T-helper 2 cell treated with Interferon-gamma antibody and Interleukin-4, amounts not matched to agents 5 μg/mL and 100 μg/mL, for 36 hours (primary cell): Measurements from ENCODE around the gene SPINDOC.

ENCODE experiments used
- DNase-seq: peaks from one replicate; pipeline ENCODE4 v3.0.0; 2021; ENCODE audit warnings: low spot score
- H3K27ac Mint-ChIP-seq: one replicate; pipeline ENCODE4 v1.8.0; 2021; ENCODE audit warnings: mild to moderate bottlenecking, mixed read lengths
- H3K27me3 Mint-ChIP-seq: one replicate; pipeline ENCODE4 v1.8.0; 2021; ENCODE audit warnings: low read depth, mixed read lengths
- H3K36me3 Mint-ChIP-seq: one replicate; pipeline ENCODE4 v1.8.0; 2021; ENCODE audit warnings: low read depth, mixed read lengths
- H3K4me1 Mint-ChIP-seq: one replicate; pipeline ENCODE4 v1.8.0; 2021; ENCODE audit warnings: low read depth, mixed read lengths
- H3K4me3 Mint-ChIP-seq: one replicate; pipeline ENCODE4 v1.8.0; 2022; ENCODE audit warnings: mild to moderate bottlenecking, moderate library complexity, mixed read lengths
- H3K9me3 Mint-ChIP-seq: one replicate; pipeline ENCODE4 v1.8.0; 2021; ENCODE audit warnings: mixed read lengths

The SPINDOC gene

DNA sequence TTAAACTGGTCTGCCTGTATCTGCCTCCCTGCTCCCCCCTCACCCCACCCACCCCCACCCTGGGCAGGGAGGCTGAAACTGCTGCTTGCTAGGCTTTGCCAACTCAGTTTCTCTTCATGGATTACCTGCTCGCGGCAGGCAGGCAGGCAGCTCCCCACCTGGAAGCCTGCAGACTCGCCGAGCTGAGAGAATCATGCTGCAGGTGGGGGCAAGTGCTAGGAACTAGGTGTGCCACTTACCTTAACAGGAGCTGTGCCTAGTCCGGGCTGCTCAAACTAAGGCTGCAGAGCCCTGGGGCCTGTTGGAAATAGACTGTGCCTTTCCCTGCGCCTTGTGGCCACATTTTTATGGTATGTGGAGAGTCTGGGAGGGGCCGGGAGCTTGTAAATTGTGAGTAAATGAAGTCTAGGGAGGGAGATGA lies 55.9 kb downstream of the SPINDOC start:
- peaks cover 41% of the 10 kb centered on the region for H3K36me3 Mint-ChIP-seq
- H3K27me3 Mint-ChIP-seq: no peaks in the 10 kb centered on the region
- H3K27ac Mint-ChIP-seq: peak overlapping the region; percentile 81
- H3K9me3 Mint-ChIP-seq: no peaks in the 10 kb centered on the region
- H3K4me3 Mint-ChIP-seq: peak overlapping the region; percentile 72
- no peak for DNase-seq
- peaks cover 71% of the 10 kb centered on the region for H3K4me1 Mint-ChIP-seq

DNA sequence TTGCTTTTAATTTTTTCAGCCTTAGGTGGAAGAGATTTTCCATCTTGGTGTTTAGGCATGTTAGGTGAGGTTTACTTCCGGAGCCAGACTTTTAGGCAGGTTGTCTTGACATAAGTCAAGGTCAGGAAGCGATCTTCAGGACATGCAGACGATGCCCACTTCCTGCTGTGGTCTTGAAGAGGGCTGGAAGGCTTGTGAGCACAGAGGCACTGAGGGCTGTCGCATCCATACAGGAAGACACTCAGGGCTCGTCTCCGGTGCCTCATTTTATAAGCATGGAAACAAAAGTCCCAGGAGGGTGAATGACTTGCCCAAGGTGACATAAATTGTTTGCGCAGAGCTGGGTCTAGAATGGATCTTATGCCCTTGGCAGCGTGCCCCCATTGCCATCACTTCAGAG lies 56.4 kb downstream of the SPINDOC start:
- Mint-ChIP-seq H3K4me1 (peaks cover 71% of the 10 kb centered on the region), H3K27me3 (no peaks in the 10 kb centered on the region), H3K27ac (peak overlapping the region; percentile 81), H3K9me3 (no peaks in the 10 kb centered on the region), H3K4me3 (peak overlapping the region; percentile 72), H3K36me3 (peaks cover 44% of the 10 kb centered on the region)
- DNase-seq: no peak

DNA sequence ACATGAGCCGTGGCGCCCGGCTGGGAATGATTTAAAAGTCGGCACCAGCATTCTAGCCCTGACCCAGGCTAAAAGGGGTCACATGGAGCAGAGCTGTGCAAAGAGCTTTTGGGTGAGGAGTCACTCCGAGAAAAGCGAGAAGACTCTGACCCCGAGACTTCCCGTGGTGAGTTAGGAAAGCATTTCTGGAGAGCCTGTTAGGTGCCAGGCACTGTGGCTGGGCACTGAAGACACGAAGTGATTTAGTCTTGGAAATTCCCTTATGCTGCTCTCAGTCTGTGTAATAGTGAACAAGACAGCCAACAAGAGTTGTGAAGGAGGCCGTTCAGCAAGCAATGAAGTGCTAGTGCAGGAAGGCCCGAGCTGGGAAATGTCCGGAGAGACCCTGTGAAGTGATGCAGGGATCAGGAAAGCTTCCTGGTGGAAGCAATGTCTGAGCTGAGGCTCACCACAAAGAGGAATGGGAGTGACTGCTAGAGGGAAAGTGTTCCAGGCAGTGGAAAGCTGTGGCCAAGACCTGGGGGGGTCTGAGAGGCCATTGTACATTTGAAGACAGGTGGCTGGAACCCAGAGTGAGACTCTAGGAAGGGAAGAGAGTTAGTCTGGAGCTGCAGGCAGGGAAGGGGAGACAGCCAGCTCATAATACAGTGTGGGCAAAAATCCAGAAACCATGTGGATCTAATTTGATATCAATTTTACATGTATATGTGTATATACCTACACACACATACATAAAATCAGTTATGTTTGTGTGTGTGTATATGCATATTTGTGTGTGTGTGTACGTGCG lies 57.3 kb downstream of the SPINDOC start:
- Mint-ChIP-seq H3K27ac (peak overlapping the region; percentile 81), H3K9me3 (no peaks in the 10 kb centered on the region), H3K36me3 (peaks cover 44% of the 10 kb centered on the region), H3K4me1 (peaks cover 66% of the 10 kb centered on the region), H3K27me3 (no peaks in the 10 kb centered on the region), H3K4me3 (peak overlapping the region; percentile 72)
- DNase-seq: no peak

DNA sequence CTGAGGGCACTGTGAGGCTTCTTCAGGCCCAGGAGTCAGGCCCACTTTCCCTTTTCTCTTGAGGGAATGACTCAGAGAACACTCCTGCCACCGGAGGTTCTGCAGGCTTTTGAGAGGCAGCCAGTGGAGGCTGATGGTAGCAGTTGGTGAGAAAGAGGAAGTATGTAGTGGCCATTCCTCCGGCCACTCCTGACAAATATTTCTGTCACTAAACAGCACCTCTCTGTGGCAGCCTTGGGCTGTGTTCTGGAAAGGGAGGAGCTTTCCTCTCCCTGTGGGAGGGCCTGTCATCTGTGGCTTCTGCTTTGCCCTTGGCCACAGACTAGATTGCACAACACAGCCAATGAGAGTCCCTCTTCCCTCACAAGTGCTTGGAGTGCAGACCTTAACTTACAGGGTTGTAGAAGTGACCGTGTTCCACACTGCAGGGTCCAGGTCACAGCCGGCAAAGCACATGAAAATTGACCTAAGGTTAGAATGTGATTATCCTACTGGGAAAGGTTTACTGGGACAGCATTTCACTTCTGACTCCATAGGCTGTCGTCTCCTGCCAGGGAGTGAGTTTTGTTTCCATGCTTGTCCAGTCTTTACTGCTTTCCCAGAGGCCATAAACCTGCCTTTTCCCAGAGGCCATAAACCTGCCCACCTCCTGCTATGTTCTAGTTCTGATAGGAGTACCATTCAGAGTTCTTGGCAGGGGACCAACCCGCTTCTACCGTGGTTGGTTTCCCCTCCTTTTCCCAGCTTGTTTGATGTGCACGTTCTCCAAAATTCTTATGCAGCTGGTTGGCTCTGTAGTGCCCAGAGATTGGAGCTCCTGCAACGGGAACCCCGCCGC lies 58.9 kb downstream of the SPINDOC start:
- Mint-ChIP-seq H3K27ac (no peak overlapping the region), H3K4me1 (peaks cover 50% of the 10 kb centered on the region), H3K27me3 (no peaks in the 10 kb centered on the region), H3K36me3 (peaks cover 36% of the 10 kb centered on the region), H3K4me3 (peak overlapping the region; percentile 38), H3K9me3 (no peaks in the 10 kb centered on the region)
- DNase-seq: peak; percentile 53

DNA sequence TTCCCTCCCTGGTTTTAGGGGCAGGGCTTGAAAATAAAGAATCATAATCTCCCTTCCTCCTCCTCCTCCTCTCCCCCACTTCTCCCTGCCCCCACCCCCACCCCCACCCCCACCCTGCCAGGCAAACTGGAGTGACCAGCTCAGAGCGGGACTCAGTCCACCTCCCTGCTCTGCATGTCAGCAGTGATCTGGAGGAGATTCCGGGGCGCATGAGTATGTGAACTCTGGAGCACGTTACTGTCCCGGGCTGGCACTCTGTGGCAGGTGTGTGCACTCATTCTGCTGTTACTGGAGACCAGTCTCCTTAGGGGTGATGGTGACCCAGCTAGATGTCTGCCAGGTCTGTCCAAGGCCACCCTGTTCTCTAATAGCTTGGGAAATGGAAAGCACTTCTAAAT lies 59.5 kb downstream of the SPINDOC start:
- no peak for DNase-seq
- peaks cover 43% of the 10 kb centered on the region for H3K4me1 Mint-ChIP-seq
- no peaks in the 10 kb centered on the region for H3K9me3 Mint-ChIP-seq
- no peak overlapping the region for H3K27ac Mint-ChIP-seq
- no peak overlapping the region for H3K4me3 Mint-ChIP-seq
- no peaks in the 10 kb centered on the region for H3K27me3 Mint-ChIP-seq
- H3K36me3 Mint-ChIP-seq: peaks cover 31% of the 10 kb centered on the region

DNA sequence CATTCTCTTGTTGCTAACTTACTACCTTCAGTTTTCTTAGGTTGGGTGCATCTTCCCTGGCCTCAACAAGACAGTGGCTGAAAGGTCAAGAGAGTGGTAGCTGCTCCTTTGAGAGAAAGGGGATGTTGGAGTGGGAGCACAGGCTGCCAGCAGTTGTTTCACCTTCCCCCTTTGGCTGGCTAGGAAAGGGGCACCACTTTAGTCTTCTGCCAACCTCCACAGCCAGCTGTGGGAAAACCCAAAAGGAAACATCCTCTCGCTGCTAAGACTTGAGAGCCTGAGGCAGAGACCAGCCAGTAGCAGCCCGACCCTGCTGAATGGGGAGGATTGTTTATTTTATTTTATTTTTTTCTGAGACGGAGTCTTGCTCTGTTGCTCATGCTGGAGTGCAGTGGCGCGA lies 60.1 kb downstream of the SPINDOC start:
- Mint-ChIP-seq H3K36me3 (peaks cover 31% of the 10 kb centered on the region), H3K4me1 (peaks cover 42% of the 10 kb centered on the region)

DNA sequence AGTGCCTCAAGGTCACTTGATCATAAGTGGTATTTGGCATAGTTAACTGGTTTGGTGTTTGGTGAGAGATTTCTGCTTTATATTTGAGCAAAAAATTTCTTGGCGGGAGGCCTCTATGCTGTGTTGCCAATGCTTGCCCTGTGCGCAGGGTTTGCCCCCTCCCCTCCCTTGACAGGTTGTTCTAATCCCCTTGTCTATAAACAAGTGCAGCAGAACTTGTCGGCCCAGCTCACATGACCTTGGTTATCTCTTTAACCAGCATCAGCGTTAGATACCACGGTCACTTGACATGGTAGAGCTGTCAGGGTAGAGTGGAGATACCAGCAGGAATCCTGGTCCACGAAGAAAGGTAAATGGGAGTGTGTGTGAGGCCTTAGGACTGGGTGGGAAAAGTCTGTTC lies 61.3 kb downstream of the SPINDOC start:
- Mint-ChIP-seq H3K36me3 (peaks cover 23% of the 10 kb centered on the region), H3K4me1 (peaks cover 33% of the 10 kb centered on the region), H3K9me3 (no peaks in the 10 kb centered on the region), H3K27me3 (no peaks in the 10 kb centered on the region), H3K27ac (no peak overlapping the region), H3K4me3 (no peak overlapping the region)
- no peak for DNase-seq

More for the DNA sequence above, 60.1 kb downstream of the SPINDOC start:
- Mint-ChIP-seq H3K27ac (no peak overlapping the region), H3K27me3 (no peaks in the 10 kb centered on the region), H3K9me3 (no peaks in the 10 kb centered on the region), H3K4me3 (no peak overlapping the region)
- DNase-seq: no peak

DNA sequence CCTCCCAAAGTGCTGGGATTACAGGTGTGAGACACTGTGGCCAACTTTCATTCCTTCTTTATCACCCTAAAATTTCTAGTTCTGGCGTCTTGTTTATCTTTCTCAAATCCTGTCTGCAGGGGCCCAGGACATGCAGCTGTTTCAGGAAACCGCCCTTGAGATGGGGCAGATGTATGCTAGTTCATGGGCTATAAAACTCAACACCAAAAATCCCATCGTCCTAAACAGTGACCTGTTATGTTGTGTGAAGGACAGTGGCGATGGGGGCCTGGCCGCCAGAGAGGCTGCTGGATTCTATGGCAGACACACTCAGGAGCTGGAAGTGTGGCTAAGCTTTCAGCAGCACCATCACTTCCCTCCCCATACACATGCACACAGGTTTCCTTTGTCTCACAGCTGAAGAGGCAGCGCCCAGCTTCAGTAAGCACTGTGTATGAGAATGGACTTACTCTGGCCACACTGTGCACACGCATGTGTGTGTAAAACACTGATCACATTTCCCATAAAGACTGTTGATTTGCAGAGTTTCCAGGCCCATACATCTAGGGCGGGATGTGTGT lies 62.3 kb downstream of the SPINDOC start:
- Mint-ChIP-seq H3K27ac (no peak overlapping the region), H3K9me3 (no peaks in the 10 kb centered on the region), H3K36me3 (peaks cover 17% of the 10 kb centered on the region), H3K27me3 (no peaks in the 10 kb centered on the region), H3K4me3 (no peak overlapping the region), H3K4me1 (peaks cover 33% of the 10 kb centered on the region)
- DNase-seq: no peak

DNA sequence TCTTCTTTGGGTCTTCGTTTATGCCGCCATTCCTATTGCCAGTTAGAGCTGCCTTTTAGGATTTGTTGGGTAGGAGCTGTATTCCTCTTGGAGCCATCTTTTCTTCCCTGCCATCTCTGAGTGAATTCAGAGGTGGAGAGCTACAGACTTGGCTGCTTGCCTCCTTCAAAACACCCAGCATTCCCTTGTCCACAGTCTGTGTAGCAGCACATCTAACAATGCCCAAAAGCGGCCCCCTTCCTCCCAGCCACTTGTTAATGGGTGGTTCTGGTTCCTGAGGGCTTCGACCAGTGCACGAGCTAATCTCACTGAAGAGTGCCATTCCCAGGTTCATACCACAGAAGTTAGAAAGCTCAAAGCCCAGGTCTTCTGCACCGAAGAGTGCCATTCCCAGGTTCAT lies 63.4 kb downstream of the SPINDOC start:
- H3K4me3 Mint-ChIP-seq: no peak overlapping the region
- H3K27me3 Mint-ChIP-seq: no peaks in the 10 kb centered on the region
- DNase-seq: no peak
- peaks cover 20% of the 10 kb centered on the region for H3K36me3 Mint-ChIP-seq
- H3K27ac Mint-ChIP-seq: no peak overlapping the region
- peaks cover 31% of the 10 kb centered on the region for H3K4me1 Mint-ChIP-seq
- H3K9me3 Mint-ChIP-seq: no peaks in the 10 kb centered on the region
